HG03571 (cell line): ENCODE results near the gene SLC6A13.
"Not testable (repeated sequence)": the region's sequence is repeated elsewhere in the genome, so short reads cannot be mapped to it uniquely, and the experiment has no call there.

ENCODE experiments used
- ATAC-seq: cut with Tn5 transposase; IDR thresholded peaks from one replicate; pipeline ENCODE4 v1.9.1; 2021; ENCODE audit not compliant: unreplicated experiment

The SLC6A13 gene

GRCh38 chr12:265096-265495 is 2.5 kb upstream of the SLC6A13 start:
- no peak for ATAC-seq

GRCh38 chr12:264269-264668 is 1.6 kb upstream of the SLC6A13 start:
- no peak for ATAC-seq

- ATAC-seq, result no peak
These were observed 938 bp upstream of the SLC6A13 start for GRCh38 chr12:263574-263973.

GRCh38 chr12:262113-262512 is 523 bp downstream of the SLC6A13 start:
- no peak for ATAC-seq

- ATAC-seq, result no peak
These were observed 4.9 kb downstream of the SLC6A13 start for GRCh38 chr12:257521-258321.

GRCh38 chr12:256958-257357 is 5.7 kb downstream of the SLC6A13 start:
- no peak for ATAC-seq

- no peak for ATAC-seq
These were observed 6.4 kb downstream of the SLC6A13 start for GRCh38 chr12:256225-256624.

GRCh38 chr12:254912-255311 is 7.7 kb downstream of the SLC6A13 start:
- no peak for ATAC-seq

GRCh38 chr12:254039-254438 is 8.6 kb downstream of the SLC6A13 start:
- ATAC-seq, result no peak

GRCh38 chr12:253116-253831 is 9.4 kb downstream of the SLC6A13 start:
- no peak for ATAC-seq

- no peak for ATAC-seq
These were observed 10.0 kb downstream of the SLC6A13 start for GRCh38 chr12:252636-253035.

GRCh38 chr12:247271-247670 is 15.4 kb downstream of the SLC6A13 start:
- no peak for ATAC-seq

- ATAC-seq, result no peak
These were observed 19.3 kb downstream of the SLC6A13 start for GRCh38 chr12:243381-243780.

GRCh38 chr12:242496-242895 is 20.1 kb downstream of the SLC6A13 start:
- no peak for ATAC-seq

- no peak for ATAC-seq
These were observed 21.4 kb downstream of the SLC6A13 start for GRCh38 chr12:241266-241665.

- ATAC-seq, result no peak
These were observed 22.1 kb downstream of the SLC6A13 start for GRCh38 chr12:240566-240965.

- ATAC-seq, result no peak
These were observed 23.8 kb downstream of the SLC6A13 start for GRCh38 chr12:238736-239398.

- ATAC-seq, result no peak
These were observed 24.5 kb downstream of the SLC6A13 start for GRCh38 chr12:238116-238515.

- ATAC-seq, result no peak
These were observed 25.4 kb downstream of the SLC6A13 start for GRCh38 chr12:237026-237815.

GRCh38 chr12:236445-236844 is 26.2 kb downstream of the SLC6A13 start:
- no peak for ATAC-seq

- not testable (repeated sequence) for ATAC-seq
These were observed 26.7 kb downstream of the SLC6A13 start for GRCh38 chr12:235967-236366.
